GM18909 (cell line): ENCODE data around the gene VKORC1L1.
"Not testable (repeated sequence)": the region's sequence is repeated elsewhere in the genome, so short reads cannot be mapped to it uniquely, and the experiment has no call there.

Experiments used
- ATAC-seq: cut with Tn5 transposase; IDR thresholded peaks from one replicate; pipeline ENCODE4 v1.9.1; 2021; ENCODE audit warnings: mild to moderate bottlenecking; ENCODE audit not compliant: unreplicated experiment, poor library complexity

Gene VKORC1L1

GRCh38 chr7:65974191-65974801 is 101.4 kb downstream of the VKORC1L1 start:
- ATAC-seq: no peak

DNA sequence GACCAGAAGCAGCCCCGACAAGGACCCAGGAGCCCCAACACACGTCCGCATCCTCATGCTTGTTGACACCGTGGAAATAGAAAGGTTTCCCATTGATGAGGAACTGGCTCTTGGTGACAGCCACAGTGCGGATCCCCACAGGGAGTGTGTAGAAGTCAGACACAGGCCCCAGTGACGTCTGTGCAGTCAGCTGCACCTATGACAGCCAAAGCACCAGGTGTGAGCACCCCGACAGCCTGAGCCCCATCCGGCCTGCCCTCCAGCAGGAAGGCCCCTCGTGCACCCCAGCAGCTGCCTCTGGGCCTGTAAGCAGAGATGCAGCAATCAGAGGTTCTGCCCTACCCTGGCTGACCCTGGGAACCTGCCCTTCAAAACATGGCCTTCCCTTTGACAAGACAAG is 102.0 kb downstream of the VKORC1L1 start:
- no peak for ATAC-seq

DNA sequence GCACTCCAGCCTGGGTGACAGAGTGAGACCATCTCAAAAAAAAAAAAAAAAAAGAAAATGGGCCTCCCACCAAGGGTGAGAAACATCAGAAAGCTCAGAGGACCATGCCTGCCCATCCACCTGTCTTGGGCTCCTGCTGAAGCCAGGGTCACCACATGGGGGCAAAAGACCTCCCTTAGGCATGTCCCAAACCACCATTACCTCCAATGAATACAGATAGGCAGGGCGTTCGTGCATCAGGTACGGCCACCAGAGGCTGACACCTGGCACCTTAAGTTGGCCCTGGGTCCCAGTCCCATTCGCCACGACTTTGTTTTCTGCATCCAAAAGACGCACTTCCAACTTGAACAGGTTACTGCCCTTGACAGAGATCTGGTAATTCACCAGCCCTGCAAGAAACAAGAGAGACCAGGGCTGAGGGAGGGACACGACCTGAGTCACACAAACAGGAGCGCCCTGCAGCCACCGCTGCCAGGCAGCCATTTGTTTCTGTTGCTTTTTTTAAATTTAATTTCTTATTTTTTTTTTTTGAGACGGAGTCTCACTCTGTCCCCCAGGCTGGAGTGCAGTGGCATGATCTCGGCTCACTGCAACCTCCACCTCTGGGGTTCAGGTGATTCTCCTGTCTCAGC is 103.1 kb downstream of the VKORC1L1 start:
- no peak for ATAC-seq

- no peak for ATAC-seq
These were observed 103.9 kb downstream of the VKORC1L1 start for GRCh38 chr7:65976659-65977196.

GRCh38 chr7:65978891-65979582 is 106.2 kb downstream of the VKORC1L1 start:
- ATAC-seq: no peak

- no peak for ATAC-seq
These were observed 107.0 kb downstream of the VKORC1L1 start for GRCh38 chr7:65979583-65980477.

DNA sequence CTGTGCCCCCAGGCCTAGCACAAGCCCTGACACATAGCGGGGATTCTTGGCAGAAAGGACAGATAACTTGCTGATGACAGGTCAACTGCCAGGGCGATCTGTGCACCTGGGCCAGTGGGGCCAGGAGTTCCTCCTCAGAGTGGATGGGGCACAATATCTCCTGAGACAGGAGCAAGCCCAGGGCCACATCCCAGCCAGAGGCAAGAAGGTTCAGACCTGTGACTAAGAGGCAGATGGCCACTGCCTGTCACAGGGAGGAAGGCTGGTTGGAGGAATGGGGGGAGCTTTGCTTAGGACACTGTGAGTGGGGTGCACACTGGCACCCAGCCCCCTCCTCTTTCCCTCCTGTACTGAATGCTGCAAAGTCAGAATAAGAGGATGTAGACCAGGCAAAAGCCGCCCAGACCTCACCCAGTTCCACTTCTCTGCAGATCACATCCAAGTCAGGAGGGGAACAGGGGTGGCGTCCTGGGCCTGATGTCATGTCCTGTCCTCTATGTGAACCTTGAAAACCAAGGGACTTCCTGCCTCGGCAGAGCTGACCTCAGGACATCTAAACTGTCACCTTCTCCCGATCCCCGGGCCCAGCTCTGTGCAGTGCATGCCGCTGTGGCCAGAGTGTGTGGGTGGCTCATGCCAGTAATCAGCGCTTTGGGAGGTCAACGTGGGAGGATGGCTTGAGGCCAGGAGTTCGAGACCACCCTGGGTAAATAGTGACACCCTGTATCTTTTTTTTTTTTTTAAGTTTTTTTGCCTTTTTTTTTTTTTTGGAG is 107.8 kb downstream of the VKORC1L1 start:
- peak; percentile 84 for ATAC-seq

GRCh38 chr7:65981965-65982792 is 109.3 kb downstream of the VKORC1L1 start, which contains the start of gene GUSB:
Gene GUSB (minus strand): TSS chr7:65982213. CDS start chr7:65982183, 30 bp downstream.
- peak; percentile 85 for ATAC-seq

DNA sequence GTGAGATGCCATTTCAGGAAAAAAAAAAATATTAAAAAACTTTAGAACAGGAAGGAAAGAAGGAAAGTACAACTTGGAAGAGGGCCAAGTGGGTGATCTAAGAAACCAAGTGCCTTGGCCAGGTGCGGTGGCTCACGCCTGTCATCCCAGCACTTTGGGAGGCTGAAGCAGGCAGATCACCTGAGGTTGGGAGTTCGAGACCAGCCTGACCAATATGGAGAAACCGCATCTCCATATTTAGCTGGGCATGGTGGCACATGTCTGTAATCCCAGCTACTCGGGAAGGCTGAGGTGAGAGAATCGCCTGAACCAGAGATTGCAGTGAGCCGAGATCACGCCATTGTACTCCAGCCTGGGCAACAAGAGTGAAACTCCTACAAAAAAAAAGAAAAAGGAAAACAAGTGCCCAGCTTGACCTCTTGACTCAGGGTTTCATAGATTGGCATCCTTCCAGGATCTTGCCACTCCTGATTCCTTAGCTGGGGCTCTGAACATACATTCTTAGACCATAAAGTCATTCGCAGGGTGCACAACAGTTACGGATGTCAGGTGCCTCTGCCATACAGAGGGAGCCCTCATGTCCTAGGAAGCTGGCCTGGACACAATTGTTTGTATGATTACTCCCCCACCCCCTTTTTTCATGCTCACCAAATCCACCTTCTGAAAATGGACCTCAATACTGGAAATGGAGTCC is 111.2 kb downstream of the VKORC1L1 start:
- no peak for ATAC-seq

DNA sequence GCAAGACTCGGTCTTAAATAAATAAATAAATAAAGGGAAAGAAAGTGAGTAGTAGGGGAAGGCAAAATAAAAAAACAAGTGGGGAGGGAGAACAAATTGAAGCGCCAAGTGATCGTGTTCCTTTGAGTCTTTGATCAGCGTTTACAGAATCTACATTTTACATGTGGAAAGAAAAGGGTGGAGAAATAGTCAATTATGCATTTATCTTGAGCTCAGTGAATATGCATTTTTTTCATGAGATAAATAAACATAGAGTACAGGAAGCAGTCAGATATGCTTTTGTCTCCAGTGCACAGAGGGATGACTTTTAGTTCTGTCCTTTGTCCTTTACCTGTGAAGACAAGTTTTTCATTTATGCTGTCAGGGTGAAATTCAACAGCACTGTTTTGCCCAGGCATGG is 115.2 kb downstream of the VKORC1L1 start:
- no peak for ATAC-seq

GRCh38 chr7:65988503-65988902 is 115.6 kb downstream of the VKORC1L1 start:
- ATAC-seq: not testable (repeated sequence)

DNA sequence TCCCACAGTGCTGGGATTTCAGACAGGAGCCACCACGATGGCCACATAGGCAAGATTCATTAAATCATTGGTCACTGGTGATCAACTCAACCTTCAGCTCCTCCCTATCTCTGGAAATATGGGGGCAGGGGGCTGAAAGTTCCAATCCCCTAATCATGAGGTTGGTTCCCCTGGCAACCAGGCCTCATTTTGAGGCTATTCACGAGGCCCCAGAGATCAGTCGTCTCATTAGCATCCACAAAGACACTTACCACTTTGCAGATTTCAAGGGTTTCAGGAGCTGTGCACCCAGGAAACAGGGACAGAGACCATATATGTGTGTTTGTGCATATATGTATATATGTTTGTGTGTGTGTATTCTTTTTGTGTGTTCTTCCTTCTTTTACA is 116.8 kb downstream of the VKORC1L1 start:
- ATAC-seq: no peak

DNA sequence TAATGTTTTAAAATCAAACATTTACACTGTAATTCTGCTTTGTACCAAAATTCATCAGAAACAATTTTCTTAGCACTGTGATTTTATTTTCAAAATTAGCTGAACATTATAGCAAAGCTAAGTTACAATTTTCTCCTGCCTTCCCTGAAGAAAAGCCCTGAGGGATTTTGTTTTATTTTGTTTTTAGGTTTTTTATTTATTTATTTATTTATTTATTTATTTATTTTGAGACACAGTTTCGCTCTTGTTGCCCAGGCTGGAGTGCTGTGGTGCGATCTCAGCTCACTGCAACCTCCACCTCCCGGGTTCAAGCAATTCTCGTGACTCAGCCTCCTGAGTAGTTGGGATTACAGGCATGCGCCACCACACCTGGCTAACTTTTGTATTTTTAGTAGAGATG is 119.0 kb downstream of the VKORC1L1 start:
- ATAC-seq: not testable (repeated sequence)

DNA sequence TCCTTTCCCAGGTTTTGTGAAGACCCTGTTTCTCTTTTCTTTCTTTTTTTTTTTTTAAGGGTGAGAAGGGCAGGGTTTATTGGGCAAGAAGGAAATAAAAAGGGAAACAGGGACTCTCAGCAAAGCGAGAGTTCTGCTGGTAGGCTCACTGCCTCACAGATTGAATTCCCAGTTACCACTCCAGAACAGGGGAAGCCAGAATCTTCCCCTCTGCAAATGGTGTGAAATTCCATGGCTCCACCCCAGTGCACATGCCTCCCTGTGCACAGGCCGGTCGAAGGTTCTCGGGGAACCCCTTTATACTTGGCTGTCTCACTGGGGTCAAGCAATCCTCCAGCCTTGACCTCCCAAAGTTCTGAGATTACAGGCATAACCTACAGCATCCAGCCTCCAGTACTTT is 119.7 kb downstream of the VKORC1L1 start:
- no peak for ATAC-seq

DNA sequence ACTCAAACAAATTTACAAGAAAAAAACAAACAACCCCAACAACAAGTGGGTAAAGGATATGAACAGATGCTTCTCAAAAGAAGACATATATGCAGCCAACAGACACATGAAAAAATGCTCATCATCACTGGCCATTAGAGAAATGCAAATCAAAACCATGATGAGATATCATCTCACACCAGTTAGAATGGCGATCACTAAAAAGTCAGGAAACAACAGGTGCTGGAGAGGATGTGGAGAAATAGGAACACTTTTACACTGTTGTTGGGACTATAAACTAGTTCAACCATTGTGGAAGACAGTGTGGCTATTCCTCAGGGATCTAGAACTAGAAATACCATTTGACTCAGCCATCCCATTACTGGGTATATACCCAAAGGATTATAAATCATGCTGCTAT is 122.1 kb downstream of the VKORC1L1 start:
- not testable (repeated sequence) for ATAC-seq

- not testable (repeated sequence) for ATAC-seq
These were observed 128.0 kb downstream of the VKORC1L1 start for GRCh38 chr7:66000823-66001417.

- not testable (repeated sequence) for ATAC-seq
These were observed 132.3 kb downstream of the VKORC1L1 start for GRCh38 chr7:66005115-66005671.
